Caco-2 (cell line): Measurements from ENCODE around the gene HYKK. TPM values are rescaled to one million over a fixed set of nuclear protein-coding genes. Genes with fewer than 3 reads are reported as not detected.

ENCODE experiments used
- BruUV-seq: library from RNA; stranded (reverse); fragments of 400-500 nt; replicated peaks from 2 replicates; lab custom pipeline; 2021; lab: Mats Ljungman, UMichigan
- CTCF ChIA-PET: fragments of 300-600 bp; sonication (Branson Sonifier 250); formaldehyde crosslinking; loops from one replicate; lab custom pipeline; 2022; ENCODE audit warnings: antibody characterized with exemption; lab: Charles Lee
- POLR2A ChIA-PET: fragments of 300-600 bp; sonication (Branson Sonifier 250); formaldehyde crosslinking; loops from one replicate; lab custom pipeline; 2022; ENCODE audit warnings: antibody characterized with exemption; lab: Charles Lee
- DNase-seq, 2 experiments: peaks; one replicate each; pipeline versions ENCODE4 v3.0.0 to v3.0.0-alpha.2; 2020 to 2022
- H3K27me3 ChIP-seq: replicated peaks from 2 replicates; pipeline ENCODE4 v1.6.0; 2011; ENCODE audit warnings: low read length; ENCODE audit not compliant: control insufficient read depth, insufficient read depth
- H3K36me3 ChIP-seq: 2 replicates; pipeline ENCODE4 v1.5.1; 2011; ENCODE audit warnings: low read length; ENCODE audit not compliant: control insufficient read depth, insufficient read depth
- H3K4me1 ChIP-seq: fragments of 250-450 bp; sonication (Bioruptor Pico); 2 replicates; pipeline ENCODE4 v1.5.1; 2020; ENCODE audit warnings: mild to moderate bottlenecking
- H3K4me3 ChIP-seq: 2 replicates; pipeline ENCODE4 v1.5.1; 2011; ENCODE audit warnings: low read depth, mild to moderate bottlenecking, control low read depth, low read length
- H3K9me3 ChIP-seq: fragments of 250-450 bp; sonication (Bioruptor Pico); 2 replicates; pipeline ENCODE4 v1.5.1; 2020; ENCODE audit warnings: mild to moderate bottlenecking, moderate library complexity
- H3K27ac Mint-ChIP-seq: one replicate; pipeline ENCODE4 v1.8.0; 2022; ENCODE audit warnings: mixed read lengths; ENCODE audit not compliant: unreplicated experiment
- H3K27me3 Mint-ChIP-seq: one replicate; pipeline ENCODE4 v1.8.0; 2022; ENCODE audit warnings: mixed read lengths; ENCODE audit not compliant: insufficient read depth, unreplicated experiment
- H3K36me3 Mint-ChIP-seq: one replicate; pipeline ENCODE4 v1.8.0; 2022; ENCODE audit warnings: mild to moderate bottlenecking, mixed read lengths; ENCODE audit not compliant: insufficient read depth, unreplicated experiment
- H3K4me1 Mint-ChIP-seq: one replicate; pipeline ENCODE4 v1.8.0; 2022; ENCODE audit warnings: low read depth, mixed read lengths; ENCODE audit not compliant: unreplicated experiment
- H3K4me3 Mint-ChIP-seq: one replicate; pipeline ENCODE4 v1.8.0; 2022; ENCODE audit warnings: mild to moderate bottlenecking, moderate library complexity, mixed read lengths; ENCODE audit not compliant: unreplicated experiment
- H3K9me3 Mint-ChIP-seq: one replicate; pipeline ENCODE4 v1.8.0; 2022; ENCODE audit warnings: mixed read lengths; ENCODE audit not compliant: unreplicated experiment
- intact Hi-C: fragments of 100-400 bp; cut with micrococcal nuclease; formaldehyde crosslinking; loops from one replicate; pipeline ENCODE4 v1.10.0; 2022; ENCODE audit not compliant: unreplicated experiment
- total RNA-seq: library from RNA; stranded (reverse); gene quantifications from 2 replicates; pipeline ENCODE4 v1.2.3, GENCODE V29; 2022
- TF ChIP-seq, protein P1 (sequence below), 2 experiments: fragments of 200-600 bp in 1 of 2; IDR thresholded peaks; 1 replicate in 1 of 2; 2 replicates in 1 of 2; pipeline versions ENCODE4 v1.5.1 to v1.8.0; 2011 to 2022; ENCODE audit warnings: antibody characterized with exemption in 1 of 2, control low read depth in 1 of 2, inconsistent platforms in 1 of 2, low read depth in 1 of 2, low read length in 1 of 2, mild to moderate bottlenecking in 1 of 2, moderate library complexity in 1 of 2; ENCODE audit not compliant: insufficient read depth in 1 of 2, severe bottlenecking in 1 of 2, unreplicated experiment in 1 of 2

Gene HYKK
- total RNA-seq, 1 experiment from 2014 or later: 6.5 TPM

DNA sequence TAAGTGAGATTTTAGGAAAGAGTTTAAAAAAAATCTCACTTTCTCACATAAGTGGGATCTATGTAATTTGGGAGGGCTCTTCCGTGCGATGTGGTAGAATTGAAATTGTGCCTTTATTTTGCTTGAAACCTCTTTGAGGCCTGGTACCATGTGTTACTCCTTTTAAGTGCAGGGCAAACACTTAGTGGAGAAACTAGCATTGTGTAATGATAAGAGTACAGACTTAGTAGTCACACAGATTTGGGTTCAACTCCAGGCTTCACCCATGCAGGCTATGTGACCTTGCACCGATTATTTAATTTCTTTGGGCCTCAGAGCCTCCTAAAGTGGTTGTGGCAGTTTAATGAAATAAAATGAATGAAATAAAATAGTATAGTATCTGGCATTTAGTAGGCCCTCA lies 35.3 kb downstream of the HYKK start:
- no peak overlapping the region for H3K4me3 Mint-ChIP-seq
- Histone ChIP-seq H3K27me3 (no peaks in the 10 kb centered on the region), H3K4me1 (no peaks in the 10 kb centered on the region), H3K9me3 (no peaks in the 10 kb centered on the region), H3K36me3 (peaks cover 3% of the 10 kb centered on the region), H3K4me3 (no peak overlapping the region)
- no peak overlapping the region for H3K27ac Mint-ChIP-seq
- POLR2A ChIA-PET: interaction anchor here (0.7 kb wide), 1 partner anchor 23 kb away, joined by 3 read pairs; the partner anchor contains the start of gene CHRNA5
- CTCF ChIA-PET: interaction anchor here (0.9 kb wide), 1 partner anchor 211 kb away, joined by 3 read pairs; no protein-coding TSS in a partner anchor
- intact Hi-C loops: no loop called here
- H3K9me3 Mint-ChIP-seq: no peaks in the 10 kb centered on the region
- DNase-seq: no peak
- TF ChIP-seq, protein P1, sequence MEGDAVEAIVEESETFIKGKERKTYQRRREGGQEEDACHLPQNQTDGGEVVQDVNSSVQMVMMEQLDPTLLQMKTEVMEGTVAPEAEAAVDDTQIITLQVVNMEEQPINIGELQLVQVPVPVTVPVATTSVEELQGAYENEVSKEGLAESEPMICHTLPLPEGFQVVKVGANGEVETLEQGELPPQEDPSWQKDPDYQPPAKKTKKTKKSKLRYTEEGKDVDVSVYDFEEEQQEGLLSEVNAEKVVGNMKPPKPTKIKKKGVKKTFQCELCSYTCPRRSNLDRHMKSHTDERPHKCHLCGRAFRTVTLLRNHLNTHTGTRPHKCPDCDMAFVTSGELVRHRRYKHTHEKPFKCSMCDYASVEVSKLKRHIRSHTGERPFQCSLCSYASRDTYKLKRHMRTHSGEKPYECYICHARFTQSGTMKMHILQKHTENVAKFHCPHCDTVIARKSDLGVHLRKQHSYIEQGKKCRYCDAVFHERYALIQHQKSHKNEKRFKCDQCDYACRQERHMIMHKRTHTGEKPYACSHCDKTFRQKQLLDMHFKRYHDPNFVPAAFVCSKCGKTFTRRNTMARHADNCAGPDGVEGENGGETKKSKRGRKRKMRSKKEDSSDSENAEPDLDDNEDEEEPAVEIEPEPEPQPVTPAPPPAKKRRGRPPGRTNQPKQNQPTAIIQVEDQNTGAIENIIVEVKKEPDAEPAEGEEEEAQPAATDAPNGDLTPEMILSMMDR (IDR thresholded peaks at IDR 0.05; ENCODE audit: insufficient read depth in 1 of 2, low read depth in 1 of 2, low read length in 1 of 2, severe bottlenecking in 1 of 2, unreplicated experiment in 1 of 2): no peak
- peaks cover 14% of the 10 kb centered on the region for H3K4me1 Mint-ChIP-seq
- H3K36me3 Mint-ChIP-seq: peaks cover 42% of the 10 kb centered on the region
- H3K27me3 Mint-ChIP-seq: no peaks in the 10 kb centered on the region
- BruUV-seq: no TSS peak

GRCh38 chr15:78550194-78550593 lies 42.8 kb downstream of the HYKK start:
- H3K27me3 ChIP-seq: no peaks in the 10 kb centered on the region
- peaks cover 35% of the 10 kb centered on the region for H3K36me3 Mint-ChIP-seq
- H3K27ac Mint-ChIP-seq: no peak overlapping the region
- no TSS peak for BruUV-seq
- H3K4me1 ChIP-seq: no peaks in the 10 kb centered on the region
- no peaks in the 10 kb centered on the region for H3K4me1 Mint-ChIP-seq
- no peak overlapping the region for H3K4me3 ChIP-seq
- ChIA-PET CTCF (no interaction called here), POLR2A (no interaction called here)
- H3K4me3 Mint-ChIP-seq: no peak overlapping the region
- peaks cover 1% of the 10 kb centered on the region for H3K36me3 ChIP-seq
- no peaks in the 10 kb centered on the region for H3K9me3 Mint-ChIP-seq
- intact Hi-C loops: no loop called here
- H3K27me3 Mint-ChIP-seq: no peaks in the 10 kb centered on the region
- no peaks in the 10 kb centered on the region for H3K9me3 ChIP-seq
- DNase-seq: no peak
- TF ChIP-seq, protein P1 (IDR thresholded peaks at IDR 0.05; ENCODE audit: insufficient read depth in 1 of 2, low read depth in 1 of 2, low read length in 1 of 2, severe bottlenecking in 1 of 2, unreplicated experiment in 1 of 2): no peak

DNA sequence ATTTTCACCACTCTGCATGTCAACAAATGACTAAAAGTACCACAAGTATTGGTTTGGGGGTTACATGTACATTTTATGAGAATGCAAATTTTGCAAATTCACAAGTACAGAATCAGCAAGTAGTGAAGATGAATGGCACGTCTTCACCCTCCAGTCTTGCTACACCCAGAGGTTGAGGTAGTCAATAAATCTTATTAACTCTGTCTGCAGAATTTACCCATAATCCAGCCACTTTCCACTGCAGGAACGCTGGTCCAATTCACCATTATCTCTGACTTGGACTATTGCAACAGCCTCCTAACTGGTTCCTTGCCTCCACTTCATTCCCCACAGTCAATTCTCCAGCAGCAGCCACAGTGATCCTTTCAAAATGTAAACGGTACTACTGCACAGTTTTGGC lies 43.4 kb downstream of the HYKK start:
- intact Hi-C loops: no loop called here

More for the DNA sequence above, 43.4 kb downstream of the HYKK start:
- ChIA-PET CTCF (no interaction called here), POLR2A (no interaction called here)
- Histone ChIP-seq H3K4me1 (no peaks in the 10 kb centered on the region), H3K36me3 (peaks cover 1% of the 10 kb centered on the region), H3K4me3 (no peak overlapping the region), H3K27me3 (no peaks in the 10 kb centered on the region), H3K9me3 (no peaks in the 10 kb centered on the region)
- DNase-seq: no peak
- BruUV-seq: no TSS peak
- TF ChIP-seq, protein P1 (IDR thresholded peaks at IDR 0.05; ENCODE audit: insufficient read depth in 1 of 2, low read depth in 1 of 2, low read length in 1 of 2, severe bottlenecking in 1 of 2, unreplicated experiment in 1 of 2): no peak
- H3K4me1 Mint-ChIP-seq: no peaks in the 10 kb centered on the region
- H3K27ac Mint-ChIP-seq: no peak overlapping the region
- no peaks in the 10 kb centered on the region for H3K27me3 Mint-ChIP-seq
- H3K9me3 Mint-ChIP-seq: no peaks in the 10 kb centered on the region
- peaks cover 29% of the 10 kb centered on the region for H3K36me3 Mint-ChIP-seq
- no peak overlapping the region for H3K4me3 Mint-ChIP-seq
